VCaP (cell line): ENCODE data around the gene BID.
A peak's percentile ranks its signal among the peaks of the same experiment; 100 is the strongest.

Experiments
- H3K27ac ChIP-seq: fragments of 450-650 bp; 2 replicates; pipeline ENCODE4 v1.5.1; 2017
- TF ChIP-seq, protein P1 (sequence below): fragments of 450-650 bp; conservative IDR thresholded peaks from 2 replicates; pipeline ENCODE4 v1.5.1; 2017; ENCODE audit warnings: mild to moderate bottlenecking, moderate library complexity

The BID gene

DNA sequence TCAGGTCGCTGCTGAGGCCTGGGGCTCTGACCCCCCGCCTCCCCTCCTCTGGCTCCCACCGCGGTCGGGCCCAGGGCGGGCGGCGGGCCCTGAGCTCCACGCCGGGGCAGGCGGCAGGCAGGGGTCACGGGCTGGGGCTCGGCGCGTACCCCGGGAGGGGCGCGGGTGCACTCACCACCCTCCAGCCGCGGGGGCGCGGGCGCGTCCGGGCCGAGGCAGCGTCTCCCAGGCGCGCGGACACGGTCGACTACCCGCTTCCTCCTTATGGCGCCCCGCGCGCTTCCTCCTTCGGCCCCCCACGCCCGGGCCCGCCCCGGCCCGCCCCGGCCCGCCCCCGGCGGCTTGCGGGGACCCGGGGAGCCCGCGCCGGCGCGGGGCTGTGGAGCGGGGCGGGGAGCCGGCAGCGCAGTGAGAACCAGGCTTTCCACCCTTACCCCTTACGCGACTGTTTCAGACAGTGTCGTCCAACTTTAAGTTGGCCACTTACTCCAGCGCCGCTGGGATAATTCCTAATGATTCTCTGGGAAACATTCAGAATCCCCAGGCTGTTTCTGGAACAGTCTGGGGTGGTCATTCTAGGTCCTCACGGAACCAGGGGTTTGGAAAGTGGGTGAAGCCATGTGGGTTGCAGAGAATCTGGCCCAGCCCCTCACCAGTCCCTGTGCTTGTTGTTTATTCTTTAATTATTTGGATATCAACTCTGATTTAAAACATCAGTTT, at the start of gene BID:
TSS of gene BID (minus strand) at position 264 of the 720 bp plus-strand sequence. CDS start 24,353 bp downstream, outside the sequence.
- H3K27ac ChIP-seq = peak within 1 kb of the TSS; percentile 83
- TF ChIP-seq, protein P1, sequence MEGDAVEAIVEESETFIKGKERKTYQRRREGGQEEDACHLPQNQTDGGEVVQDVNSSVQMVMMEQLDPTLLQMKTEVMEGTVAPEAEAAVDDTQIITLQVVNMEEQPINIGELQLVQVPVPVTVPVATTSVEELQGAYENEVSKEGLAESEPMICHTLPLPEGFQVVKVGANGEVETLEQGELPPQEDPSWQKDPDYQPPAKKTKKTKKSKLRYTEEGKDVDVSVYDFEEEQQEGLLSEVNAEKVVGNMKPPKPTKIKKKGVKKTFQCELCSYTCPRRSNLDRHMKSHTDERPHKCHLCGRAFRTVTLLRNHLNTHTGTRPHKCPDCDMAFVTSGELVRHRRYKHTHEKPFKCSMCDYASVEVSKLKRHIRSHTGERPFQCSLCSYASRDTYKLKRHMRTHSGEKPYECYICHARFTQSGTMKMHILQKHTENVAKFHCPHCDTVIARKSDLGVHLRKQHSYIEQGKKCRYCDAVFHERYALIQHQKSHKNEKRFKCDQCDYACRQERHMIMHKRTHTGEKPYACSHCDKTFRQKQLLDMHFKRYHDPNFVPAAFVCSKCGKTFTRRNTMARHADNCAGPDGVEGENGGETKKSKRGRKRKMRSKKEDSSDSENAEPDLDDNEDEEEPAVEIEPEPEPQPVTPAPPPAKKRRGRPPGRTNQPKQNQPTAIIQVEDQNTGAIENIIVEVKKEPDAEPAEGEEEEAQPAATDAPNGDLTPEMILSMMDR = no peak

DNA sequence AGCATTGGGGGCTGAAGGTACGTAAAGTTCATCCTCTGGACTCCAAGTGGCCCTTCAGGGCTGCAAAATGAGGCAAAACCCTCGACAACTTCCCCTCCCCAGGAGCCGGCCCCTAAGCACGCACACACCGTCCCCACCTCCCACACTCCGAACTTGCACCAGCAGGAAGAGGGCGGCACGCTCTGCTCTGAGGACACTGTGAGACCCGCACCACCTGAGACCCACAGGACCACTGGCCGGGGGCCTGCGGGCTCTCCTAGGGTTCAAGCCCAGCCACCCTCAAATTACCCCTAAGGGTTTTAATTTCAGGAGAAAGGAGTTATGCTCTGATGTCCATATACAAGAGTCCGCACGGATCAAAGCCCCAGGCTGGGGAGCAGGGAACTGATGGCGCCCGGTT, 49.7 kb upstream of the BID start:
- no peak overlapping the region for H3K27ac ChIP-seq
- TF ChIP-seq, protein P1 = no peak

DNA sequence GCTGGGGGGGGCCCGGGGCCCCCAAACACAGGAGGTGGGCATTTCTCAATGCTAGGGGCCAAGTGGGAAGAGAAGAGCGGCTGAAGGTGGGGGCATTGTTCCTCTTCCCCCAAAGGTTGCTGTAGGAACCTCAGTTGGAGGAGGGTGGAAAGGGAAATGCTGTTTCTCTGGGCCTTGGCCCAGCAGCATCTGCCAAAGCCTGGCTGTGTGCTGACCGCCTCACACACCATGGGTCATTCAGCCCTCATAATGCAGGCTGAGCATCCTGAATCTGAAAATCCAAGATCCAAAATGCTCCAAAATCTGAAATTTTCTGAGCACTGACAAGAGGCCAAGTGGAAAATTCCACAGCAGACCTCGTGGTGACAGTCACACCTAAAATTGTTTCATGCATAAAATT, 49.0 kb upstream of the BID start:
- TF ChIP-seq, protein P1 = no peak

DNA sequence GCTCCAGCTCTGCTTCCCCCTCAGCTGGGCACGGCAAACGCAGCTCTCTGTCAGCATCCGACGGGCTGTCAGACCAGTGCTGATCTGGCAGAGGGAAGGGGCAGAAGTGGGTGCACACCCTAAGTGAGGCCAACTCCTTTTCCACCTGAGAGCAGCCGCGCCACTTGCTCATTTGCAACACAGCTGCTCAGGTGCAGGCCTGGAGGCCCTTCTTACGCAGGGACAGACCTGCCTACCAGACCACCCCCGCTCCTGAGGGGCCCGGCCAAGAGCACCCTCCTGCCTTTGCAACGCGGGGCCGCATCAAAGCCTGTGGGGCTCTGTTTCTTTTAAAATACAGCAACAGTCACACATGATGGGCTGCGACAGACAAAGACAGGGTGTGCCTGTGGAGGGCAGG, 47.8 kb upstream of the BID start:
- H3K27ac ChIP-seq = no peak overlapping the region
- TF ChIP-seq, protein P1 = no peak

More for the DNA sequence above, 49.0 kb upstream of the BID start:
- H3K27ac ChIP-seq = no peak overlapping the region

DNA sequence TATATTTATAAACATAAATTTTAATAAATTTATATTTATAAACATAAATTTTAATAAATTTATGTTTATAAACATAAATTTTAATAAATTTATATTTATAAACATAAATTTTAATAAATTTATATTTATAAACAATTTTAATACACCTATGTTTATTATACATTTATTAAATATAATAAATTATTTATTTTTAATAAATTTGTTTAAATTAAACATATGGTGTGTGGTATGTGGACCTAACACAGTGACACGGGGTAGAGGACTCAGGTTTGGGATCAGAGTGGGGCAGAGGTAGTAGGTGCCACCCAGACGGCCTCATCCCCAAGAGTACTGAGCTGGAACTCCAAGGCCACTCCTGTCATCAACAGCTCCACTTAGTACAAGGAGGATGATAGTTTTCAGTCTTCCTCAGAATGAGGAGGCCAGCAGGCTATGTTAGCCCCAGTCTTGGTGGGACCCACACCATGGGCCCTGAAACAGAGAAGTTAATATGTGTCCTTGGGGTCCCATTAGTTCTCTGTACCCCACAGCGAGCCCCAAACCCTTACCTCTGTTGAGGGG, 46.7 kb upstream of the BID start:
- H3K27ac ChIP-seq = no peak overlapping the region
- TF ChIP-seq, protein P1 = no peak

DNA sequence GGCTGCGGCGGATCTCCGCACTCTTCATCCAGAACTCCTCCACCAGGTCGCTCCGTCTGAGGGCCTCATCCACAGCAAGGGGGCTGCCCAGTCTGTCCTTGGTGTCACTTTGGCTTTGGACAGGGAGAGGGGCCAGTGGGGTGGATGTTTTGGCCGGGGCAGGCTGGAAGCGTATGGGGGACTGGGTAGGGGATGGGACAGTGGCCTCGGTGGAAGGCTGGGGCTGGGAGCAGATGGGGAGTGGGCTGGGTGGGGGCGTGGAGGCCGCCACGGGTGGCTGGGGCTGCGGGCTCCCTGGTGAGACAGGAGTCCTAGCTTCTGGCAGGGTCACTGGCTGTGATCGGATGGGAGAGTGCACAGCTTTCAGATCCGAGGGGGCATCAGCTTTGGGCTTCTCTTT, 44.4 kb upstream of the BID start:
- no peak overlapping the region for H3K27ac ChIP-seq
- TF ChIP-seq, protein P1 = no peak

DNA sequence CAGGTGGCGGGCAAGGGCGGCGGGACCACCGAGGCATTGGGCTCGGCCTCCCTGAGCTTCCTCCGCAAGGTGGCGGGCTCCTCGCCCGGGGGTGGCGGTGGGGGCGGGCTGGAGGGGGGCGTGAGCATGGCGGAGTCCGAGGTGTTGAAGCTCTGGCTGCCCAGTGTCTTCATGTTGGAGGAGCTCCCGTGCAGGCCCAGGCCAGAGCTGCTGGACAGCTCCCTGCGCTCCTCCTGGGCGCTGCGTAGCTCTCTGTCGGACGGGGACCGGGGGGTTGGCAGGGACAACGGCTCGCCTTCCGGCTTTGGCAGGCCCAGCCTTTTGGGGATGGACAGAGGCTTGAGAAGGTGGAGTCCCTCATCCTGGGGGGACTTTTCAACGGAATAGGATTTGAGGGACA, 43.9 kb upstream of the BID start:
- TF ChIP-seq, protein P1 = no peak
- H3K27ac ChIP-seq = no peak overlapping the region
